GM06990 (cell line): ENCODE data around the gene YAF2.
A peak's percentile ranks its signal among the peaks of the same experiment; 100 is the strongest.

Experiments used
- DNase-seq: peaks from one replicate; pipeline ENCODE4 v3.0.0-alpha.2; 2011; ENCODE audit not compliant: insufficient read length; ENCODE audit errors: extremely low read depth
- H3K27me3 ChIP-seq: replicated peaks from 2 replicates; pipeline ENCODE4 v1.6.0; 2011; ENCODE audit warnings: low read length; ENCODE audit not compliant: control insufficient read depth, insufficient read depth
- H3K36me3 ChIP-seq: 2 replicates; pipeline ENCODE4 v1.5.1; 2011; ENCODE audit warnings: low read length; ENCODE audit not compliant: control insufficient read depth, insufficient read depth
- H3K4me3 ChIP-seq: replicated peaks from 2 replicates; pipeline ENCODE4 v1.5.1; 2011; ENCODE audit warnings: low read depth, mild to moderate bottlenecking, control low read depth, low read length
- CTCF ChIP-seq: IDR thresholded peaks from 2 replicates; pipeline ENCODE4 v1.5.1; 2011; ENCODE audit warnings: low read length, control low read depth, mild to moderate bottlenecking, inconsistent platforms; ENCODE audit not compliant: insufficient read depth, poor library complexity, severe bottlenecking

Gene YAF2

DNA sequence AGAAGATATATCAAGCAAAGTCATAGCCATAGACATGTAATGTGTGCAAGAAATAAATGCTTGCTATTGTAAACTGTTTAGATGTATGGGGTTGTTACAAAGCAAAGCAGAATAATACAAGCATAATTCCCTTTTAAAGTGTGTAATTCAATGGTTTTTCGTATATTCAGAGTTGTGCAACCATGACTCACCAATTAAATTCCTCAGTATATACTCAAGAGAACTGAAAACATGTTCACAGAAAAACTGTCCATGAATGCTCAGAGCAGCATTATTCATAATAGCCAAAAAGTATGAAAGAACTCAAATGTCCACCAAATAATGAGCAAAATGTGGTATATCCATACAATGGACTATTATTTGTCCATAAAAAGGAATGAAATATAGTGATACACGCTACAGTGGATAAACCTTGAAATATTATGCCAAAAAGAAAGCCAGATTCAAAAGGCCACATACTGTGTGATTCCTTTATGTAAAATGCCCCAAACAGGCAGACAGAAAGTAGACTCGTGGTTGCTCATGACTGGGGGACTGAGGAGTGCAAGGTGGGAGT lies 102.7 kb downstream of the YAF2 start:
- Histone ChIP-seq H3K4me3 (no peak overlapping the region), H3K36me3 (no peaks in the 10 kb centered on the region; the same call in 1 of the 2 replicates), H3K27me3 (no peaks in the 10 kb centered on the region)
- TF ChIP-seq CTCF, result no peak
- no peak for DNase-seq

DNA sequence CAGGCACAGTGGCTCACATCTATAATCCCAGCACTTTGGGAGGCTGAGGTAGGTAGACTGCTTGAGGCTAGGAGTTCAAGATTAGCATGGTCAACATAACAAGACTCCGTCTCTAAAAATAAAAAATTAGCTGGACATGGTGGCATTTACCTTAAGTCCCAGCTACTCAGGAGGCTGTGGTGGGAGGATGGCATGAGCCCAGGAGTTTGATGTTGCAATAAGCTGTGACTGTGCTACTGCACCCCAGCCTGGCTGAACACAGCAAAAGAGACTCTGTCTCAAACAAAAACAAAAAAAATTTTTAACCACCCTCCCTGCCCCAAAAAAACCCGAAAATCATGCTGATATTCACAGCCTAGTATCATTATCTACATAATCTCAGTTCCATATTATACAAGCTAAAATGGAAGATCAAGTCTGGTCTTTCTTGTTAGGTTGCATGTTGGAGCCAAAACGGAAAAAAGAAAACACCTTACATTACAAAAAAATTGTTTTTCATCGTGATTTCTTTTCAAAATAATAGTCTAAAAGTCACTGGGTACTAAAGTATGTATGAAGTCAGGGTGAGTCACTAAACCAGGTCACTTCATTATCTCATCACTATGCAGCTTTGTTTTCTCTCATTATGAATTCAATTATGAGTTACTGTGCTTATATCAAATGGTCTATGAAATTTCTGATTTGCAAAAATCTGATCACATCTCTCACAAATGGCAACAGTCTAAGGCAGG lies 107.2 kb downstream of the YAF2 start:
- H3K4me3 ChIP-seq, result no peak overlapping the region
- H3K36me3 ChIP-seq, result no peaks in the 10 kb centered on the region; the same call in 1 of the 2 replicates
- TF ChIP-seq CTCF, result no peak
- DNase-seq, result no peak
- H3K27me3 ChIP-seq, result no peaks in the 10 kb centered on the region

- no peaks in the 10 kb centered on the region for H3K27me3 ChIP-seq
- no peak overlapping the region for H3K4me3 ChIP-seq
- DNase-seq, result no peak
- peak; percentile 39 for TF ChIP-seq CTCF
- no peaks in the 10 kb centered on the region; the same call in 1 of the 2 replicates for H3K36me3 ChIP-seq
Measured at GRCh38 chr12:42129595-42130204, 108.3 kb downstream of the YAF2 start.

- no peak for DNase-seq
Measured at GRCh38 chr12:42128888-42129287, 109.2 kb downstream of the YAF2 start.

GRCh38 chr12:42128327-42128726 lies 109.7 kb downstream of the YAF2 start:
- Histone ChIP-seq H3K4me3 (no peak overlapping the region), H3K27me3 (no peaks in the 10 kb centered on the region), H3K36me3 (no peaks in the 10 kb centered on the region)
- DNase-seq, result no peak
- no peak for TF ChIP-seq CTCF

More at GRCh38 chr12:42128888-42129287, 109.2 kb downstream of the YAF2 start:
- TF ChIP-seq CTCF, result no peak
- Histone ChIP-seq H3K27me3 (no peaks in the 10 kb centered on the region), H3K4me3 (no peak overlapping the region), H3K36me3 (no peaks in the 10 kb centered on the region; the same call in 1 of the 2 replicates)
